A549 (cell line): ENCODE results near the gene MESP2. TPM values are rescaled to one million over a fixed set of nuclear protein-coding genes. Genes with fewer than 3 reads are reported as not detected.
A peak's percentile ranks its signal among the peaks of the same experiment; 100 is the strongest.

Source experiments
- ATAC-seq, 2 experiments: fragments of 200-7000 bp in 1 of 2; fragments of >200 bp in 1 of 2; cut with Nextera tagmentation in 1 of 2; cut with Tn5 transposase in 1 of 2; 3 replicates each; pipeline versions ENCODE4 v1.8.0 to v1.9.1; 2018 to 2020; ENCODE audit warnings: mild to moderate bottlenecking in 1 of 2, moderate library complexity in 1 of 2
- CTCF ChIA-PET: fragments of 300-600 bp; sonication (Branson Sonifier 250); formaldehyde crosslinking; extraction: SDS; loops from one replicate; lab custom pipeline; 2021; ENCODE audit warnings: antibody characterized with exemption, inconsistent platforms; lab: Yijun Ruan, JAX
- POLR2A ChIA-PET: fragments of 350-600 bp; formaldehyde crosslinking; extraction: SDS; loops from one replicate; lab custom pipeline; 2021; ENCODE audit warnings: antibody characterized with exemption, inconsistent platforms; lab: Yijun Ruan, JAX
- DNase-seq, 2 experiments: peaks; one replicate each; pipeline versions ENCODE4 v3.0.0 to v3.0.0-alpha.2; 2011 to 2016; ENCODE audit warnings: low read depth in 1 of 2, low spot score in 1 of 2
- FAIRE-seq: peaks from 2 replicates; lab custom pipeline; 2011; peaks lifted over from hg19 to GRCh38; lab: Jason Lieb, UNC
- H3K27ac ChIP-seq, 2 experiments: fragments of >200 bp; sonication (Bioruptor Twin); formaldehyde crosslinking; 3 replicates each; pipeline ENCODE4 v1.5.1; 2016 to 2017
- H3K4me1 ChIP-seq: fragments of >200 bp; sonication (Bioruptor Twin); formaldehyde crosslinking; 3 replicates; pipeline ENCODE4 v1.6.1; 2016
- H3K4me2 ChIP-seq: fragments of >200 bp; sonication (Bioruptor Twin); formaldehyde crosslinking; 3 replicates; pipeline ENCODE4 v1.6.1; 2016
- H3K4me3 ChIP-seq: fragments of >200 bp; sonication (Bioruptor Twin); formaldehyde crosslinking; 3 replicates; pipeline ENCODE4 v1.5.1; 2016
- H3K9me3 ChIP-seq: fragments of >200 bp; sonication (Bioruptor Twin); formaldehyde crosslinking; 3 replicates; pipeline ENCODE4 v1.6.1; 2016
- CBX8 ChIP-seq: fragments of 200-600 bp; sonication (generic); IDR thresholded peaks from 2 replicates; pipeline ENCODE4 v1.6.1; 2016
- CHD2 ChIP-seq: fragments of 150-350 bp; IDR thresholded peaks from 2 replicates; pipeline ENCODE4 v1.6.1; 2014; ENCODE audit warnings: low read length; ENCODE audit not compliant: partially characterized antibody
- EHMT2 ChIP-seq: fragments of 200-600 bp; sonication (generic); IDR thresholded peaks from 2 replicates; pipeline ENCODE4 v1.6.1; 2016; ENCODE audit warnings: antibody characterized with exemption, low read depth, mild to moderate bottlenecking, moderate library complexity
- EP300 ChIP-seq, 2 experiments: fragments of >200 bp; sonication (Bioruptor Twin); formaldehyde crosslinking; IDR thresholded peaks; 2 replicates in 1 of 2; 3 replicates in 1 of 2; pipeline ENCODE4 v1.6.1; 2016 to 2017
- FOSB ChIP-seq: fragments of 250-450 bp; sonication (Bioruptor Pico); IDR thresholded peaks from 2 replicates; pipeline ENCODE4 v1.5.0; 2020; ENCODE audit warnings: mild to moderate bottlenecking, moderate library complexity
- HEYL ChIP-seq: fragments of 250-450 bp; sonication (Bioruptor Pico); IDR thresholded peaks from 2 replicates; pipeline ENCODE4 v1.8.0; 2021; ENCODE audit warnings: mild to moderate bottlenecking, moderate library complexity
- HOXB5 ChIP-seq: fragments of 250-450 bp; sonication (Bioruptor Pico); IDR thresholded peaks from 2 replicates; pipeline ENCODE4 v1.5.0; 2020; ENCODE audit warnings: mild to moderate bottlenecking, moderate library complexity
- KDM1A ChIP-seq: fragments of 200-600 bp; sonication (generic); IDR thresholded peaks from 2 replicates; pipeline ENCODE4 v1.6.1; 2016; ENCODE audit warnings: low read depth, mild to moderate bottlenecking
- NR3C1 ChIP-seq: fragments of >200 bp; sonication (Bioruptor Twin); formaldehyde crosslinking; IDR thresholded peaks from 3 replicates; pipeline ENCODE4 v1.6.1; 2017
- RAD21 ChIP-seq, 2 experiments: fragments of >200 bp in 1 of 2; sonication (Bioruptor Twin) in 1 of 2; formaldehyde crosslinking in 1 of 2; IDR thresholded peaks in 1 of 2; conservative IDR thresholded peaks in 1 of 2; 2 replicates in 1 of 2; 3 replicates in 1 of 2; pipeline ENCODE4 v1.6.1; 2012 to 2018; ENCODE audit warnings: inconsistent platforms in 1 of 2
- RCOR1 ChIP-seq: fragments of 150-350 bp; IDR thresholded peaks from 2 replicates; pipeline ENCODE4 v1.6.1; 2014; ENCODE audit warnings: antibody characterized with exemption, low read length, low read depth
- SMC3 ChIP-seq: fragments of >200 bp; sonication (Bioruptor Twin); formaldehyde crosslinking; IDR thresholded peaks from 3 replicates; pipeline ENCODE4 v1.6.1; 2018; ENCODE audit warnings: inconsistent platforms
- TFCP2L1 ChIP-seq: fragments of 250-450 bp; sonication (Bioruptor Pico); IDR thresholded peaks from 2 replicates; pipeline ENCODE4 v1.5.0; 2021; ENCODE audit warnings: mild to moderate bottlenecking
- ZFP36 ChIP-seq: fragments of 450-650 bp; IDR thresholded peaks from 2 replicates; pipeline ENCODE4 v1.6.1; 2014; ENCODE audit warnings: borderline replicate concordance; ENCODE audit not compliant: partially characterized antibody
- WGBS: methylation state at CpG from one replicate; pipeline ENCODE4 v1.1.6; 2017; ENCODE audit errors: missing lambda C conversion rate; 5-methylcytosine and 5-hydroxymethylcytosine counted together
- polyA plus RNA-seq, 4 experiments: library from polyadenylated mRNA; depleted of rRNA in 3 of 4; stranded (reverse); fragments of >200 nt; fragmentation: RNase III in 1 of 4; extraction: RNeasy Plus Mini Kit Qiagen cat#74134 plus additional on column Dnase treatment in 1 of 4; gene quantifications; 2 replicates in 3 of 4; 3 replicates in 1 of 4; pipeline ENCODE4 v1.2.3, GENCODE V29; 2011 to 2017
- TF ChIP-seq, protein P1 (sequence below): fragments of 200-600 bp; sonication (generic); IDR thresholded peaks from 2 replicates; pipeline ENCODE4 v1.6.1; 2016; ENCODE audit warnings: antibody characterized with exemption, mild to moderate bottlenecking, moderate library complexity
- TF ChIP-seq, protein P2 (sequence below): fragments of >200 bp; sonication (Bioruptor Twin); formaldehyde crosslinking; IDR thresholded peaks from 3 replicates; pipeline ENCODE4 v1.5.1; 2016
- TF ChIP-seq, protein P3 (sequence below): fragments of 450-650 bp; IDR thresholded peaks from 2 replicates; pipeline ENCODE4 v1.6.1; 2014; ENCODE audit warnings: antibody characterized with exemption
- TF ChIP-seq, protein P4 (sequence below): IDR thresholded peaks from 2 replicates; pipeline ENCODE4 v1.6.1; 2012; ENCODE audit warnings: low read depth, borderline replicate concordance
- TF ChIP-seq, protein P5 (sequence below): fragments of 150-350 bp; IDR thresholded peaks from 2 replicates; pipeline ENCODE4 v1.6.1; 2014; ENCODE audit warnings: low read depth, mild to moderate bottlenecking, low read length
- TF ChIP-seq, protein P6 (sequence below): fragments of 250-450 bp; sonication (Bioruptor Pico); IDR thresholded peaks from 2 replicates; pipeline ENCODE4 v1.5.0; 2020; ENCODE audit warnings: low read depth, mild to moderate bottlenecking, moderate library complexity

The MESP2 gene
- polyA plus RNA-seq, 2 of the 4 experiments (the other 2 are of a cell fraction), result 0.22 to 0.57 TPM

DNA sequence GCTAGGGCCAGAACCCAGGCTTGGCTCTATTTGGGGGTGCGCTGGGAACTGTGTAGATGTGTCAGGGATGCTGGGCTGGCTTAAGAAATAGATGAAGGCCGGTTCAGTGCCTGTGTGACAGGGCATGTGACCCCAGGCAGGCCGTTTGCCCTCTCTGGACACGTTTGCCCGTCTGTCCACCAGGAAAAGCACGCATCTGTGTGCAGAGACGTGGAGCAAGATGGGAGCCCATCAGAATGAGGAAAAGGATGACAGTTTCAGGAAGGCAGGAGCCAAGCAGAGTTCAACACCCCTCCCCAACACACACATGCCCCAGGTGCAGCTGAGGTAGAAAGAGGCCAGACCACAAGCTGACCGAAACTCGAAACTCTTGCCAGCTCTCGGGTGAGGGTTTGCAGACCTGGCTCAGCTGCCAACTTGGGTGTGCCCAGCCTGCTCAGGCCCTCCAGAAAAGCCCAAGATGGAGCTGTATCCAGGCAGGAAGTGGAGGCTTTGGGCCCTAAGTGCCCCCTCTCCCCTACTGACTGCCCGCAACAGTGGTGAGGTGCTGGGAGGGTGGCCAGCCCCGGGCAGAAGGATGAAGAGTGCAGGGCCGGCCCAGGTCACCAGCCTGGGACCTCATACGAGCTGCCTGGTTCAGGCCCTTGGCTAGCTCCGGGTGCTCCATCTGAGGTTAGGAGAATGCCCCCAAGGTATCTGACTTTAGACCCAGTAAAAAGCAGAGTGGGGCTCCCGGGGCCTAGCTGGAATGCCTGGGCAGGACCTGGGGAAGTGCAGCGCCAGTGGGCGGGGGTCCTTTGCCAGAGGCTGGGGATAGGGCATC lies 14.9 kb upstream of the MESP2 start:
- WGBS, result 69% methylated on average over 17 of the region's 18 CpGs
- Histone ChIP-seq H3K27ac (peak overlapping the region in 1 of 2 experiments; percentile 49; a peak in 3 of 6 replicates), H3K4me3 (no peak overlapping the region), H3K4me1 (0 out of 3 replicates have a peak, but pooled peaks cover 3% of the 10 kb centered on the region), H3K4me2 (no peak overlapping the region), H3K9me3 (no peaks in the 10 kb centered on the region)
- FAIRE-seq (no peak), DNase-seq (no peak), ATAC-seq (peak; percentile 21 to 62; a peak in 4 of 6 replicates)
- TF ChIP-seq, protein P1, sequence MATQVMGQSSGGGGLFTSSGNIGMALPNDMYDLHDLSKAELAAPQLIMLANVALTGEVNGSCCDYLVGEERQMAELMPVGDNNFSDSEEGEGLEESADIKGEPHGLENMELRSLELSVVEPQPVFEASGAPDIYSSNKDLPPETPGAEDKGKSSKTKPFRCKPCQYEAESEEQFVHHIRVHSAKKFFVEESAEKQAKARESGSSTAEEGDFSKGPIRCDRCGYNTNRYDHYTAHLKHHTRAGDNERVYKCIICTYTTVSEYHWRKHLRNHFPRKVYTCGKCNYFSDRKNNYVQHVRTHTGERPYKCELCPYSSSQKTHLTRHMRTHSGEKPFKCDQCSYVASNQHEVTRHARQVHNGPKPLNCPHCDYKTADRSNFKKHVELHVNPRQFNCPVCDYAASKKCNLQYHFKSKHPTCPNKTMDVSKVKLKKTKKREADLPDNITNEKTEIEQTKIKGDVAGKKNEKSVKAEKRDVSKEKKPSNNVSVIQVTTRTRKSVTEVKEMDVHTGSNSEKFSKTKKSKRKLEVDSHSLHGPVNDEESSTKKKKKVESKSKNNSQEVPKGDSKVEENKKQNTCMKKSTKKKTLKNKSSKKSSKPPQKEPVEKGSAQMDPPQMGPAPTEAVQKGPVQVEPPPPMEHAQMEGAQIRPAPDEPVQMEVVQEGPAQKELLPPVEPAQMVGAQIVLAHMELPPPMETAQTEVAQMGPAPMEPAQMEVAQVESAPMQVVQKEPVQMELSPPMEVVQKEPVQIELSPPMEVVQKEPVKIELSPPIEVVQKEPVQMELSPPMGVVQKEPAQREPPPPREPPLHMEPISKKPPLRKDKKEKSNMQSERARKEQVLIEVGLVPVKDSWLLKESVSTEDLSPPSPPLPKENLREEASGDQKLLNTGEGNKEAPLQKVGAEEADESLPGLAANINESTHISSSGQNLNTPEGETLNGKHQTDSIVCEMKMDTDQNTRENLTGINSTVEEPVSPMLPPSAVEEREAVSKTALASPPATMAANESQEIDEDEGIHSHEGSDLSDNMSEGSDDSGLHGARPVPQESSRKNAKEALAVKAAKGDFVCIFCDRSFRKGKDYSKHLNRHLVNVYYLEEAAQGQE, result peak; percentile 2; the same call in 1 of the 2 replicates
- TF ChIP-seq, protein P2, sequence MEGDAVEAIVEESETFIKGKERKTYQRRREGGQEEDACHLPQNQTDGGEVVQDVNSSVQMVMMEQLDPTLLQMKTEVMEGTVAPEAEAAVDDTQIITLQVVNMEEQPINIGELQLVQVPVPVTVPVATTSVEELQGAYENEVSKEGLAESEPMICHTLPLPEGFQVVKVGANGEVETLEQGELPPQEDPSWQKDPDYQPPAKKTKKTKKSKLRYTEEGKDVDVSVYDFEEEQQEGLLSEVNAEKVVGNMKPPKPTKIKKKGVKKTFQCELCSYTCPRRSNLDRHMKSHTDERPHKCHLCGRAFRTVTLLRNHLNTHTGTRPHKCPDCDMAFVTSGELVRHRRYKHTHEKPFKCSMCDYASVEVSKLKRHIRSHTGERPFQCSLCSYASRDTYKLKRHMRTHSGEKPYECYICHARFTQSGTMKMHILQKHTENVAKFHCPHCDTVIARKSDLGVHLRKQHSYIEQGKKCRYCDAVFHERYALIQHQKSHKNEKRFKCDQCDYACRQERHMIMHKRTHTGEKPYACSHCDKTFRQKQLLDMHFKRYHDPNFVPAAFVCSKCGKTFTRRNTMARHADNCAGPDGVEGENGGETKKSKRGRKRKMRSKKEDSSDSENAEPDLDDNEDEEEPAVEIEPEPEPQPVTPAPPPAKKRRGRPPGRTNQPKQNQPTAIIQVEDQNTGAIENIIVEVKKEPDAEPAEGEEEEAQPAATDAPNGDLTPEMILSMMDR, result peak; percentile 9; the same call in 1 of the 3 replicates
- TF ChIP-seq TFCP2L1 (CRISPR knock-in tag) (no peak), SMC3 (no peak)
- TF ChIP-seq, protein P3, sequence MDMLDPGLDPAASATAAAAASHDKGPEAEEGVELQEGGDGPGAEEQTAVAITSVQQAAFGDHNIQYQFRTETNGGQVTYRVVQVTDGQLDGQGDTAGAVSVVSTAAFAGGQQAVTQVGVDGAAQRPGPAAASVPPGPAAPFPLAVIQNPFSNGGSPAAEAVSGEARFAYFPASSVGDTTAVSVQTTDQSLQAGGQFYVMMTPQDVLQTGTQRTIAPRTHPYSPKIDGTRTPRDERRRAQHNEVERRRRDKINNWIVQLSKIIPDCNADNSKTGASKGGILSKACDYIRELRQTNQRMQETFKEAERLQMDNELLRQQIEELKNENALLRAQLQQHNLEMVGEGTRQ, result no peak
- CTCF ChIA-PET, result interaction anchor here (0.6 to 17.7 kb wide), 72 partner anchors 11 to 648 kb away, joined by 3 to 491 read pairs (median 6); partner anchors contain the start of genes ANPEP, AP3S2, ARPIN and MESP1
- POLR2A ChIA-PET, result interaction anchor here (0.8 to 1.7 kb wide), 5 partner anchors 11 to 127 kb away, joined by 3 to 9 read pairs (median 5); partner anchors contain the start of gene MESP1

DNA sequence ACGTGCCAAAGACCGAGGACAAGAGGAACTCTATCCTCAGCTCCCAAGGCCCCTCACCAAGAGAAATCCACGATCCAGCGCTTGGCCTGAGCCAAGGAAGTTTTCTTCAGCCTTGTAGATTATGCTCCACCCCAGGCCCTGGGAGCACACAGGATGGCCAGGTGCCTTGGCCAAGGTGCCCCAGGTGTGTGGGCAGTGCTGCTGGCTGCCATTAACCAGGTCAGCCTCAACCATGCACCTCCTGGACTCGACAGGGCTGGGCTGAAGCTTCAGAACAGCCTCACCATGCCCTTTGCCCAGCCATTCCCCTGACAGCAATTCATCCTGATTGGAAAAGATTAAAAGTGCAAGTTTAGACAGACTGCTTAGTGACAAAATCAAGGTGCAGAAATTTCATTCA lies 14.2 kb upstream of the MESP2 start:
- Histone ChIP-seq H3K27ac (peak overlapping the region in 1 of 2 experiments; percentile 49; a peak in 1 of 6 replicates), H3K9me3 (no peaks in the 10 kb centered on the region), H3K4me2 (no peak overlapping the region), H3K4me1 (0 out of 3 replicates have a peak, but pooled peaks cover 3% of the 10 kb centered on the region), H3K4me3 (no peak overlapping the region)
- ATAC-seq (no peak), FAIRE-seq (no peak), DNase-seq (no peak)
- WGBS, result 75% methylated on average over 5 of the region's 5 CpGs
- ChIA-PET CTCF (interaction anchor here (0.7 to 17.7 kb wide), 31 partner anchors 11 to 324 kb away, joined by 3 to 491 read pairs (median 17); partner anchors contain the start of genes AP3S2, ARPIN, MESP1 and MESP2), POLR2A (interaction anchor here (1.7 kb wide), 1 partner anchor 12 kb away, joined by 9 read pairs; the partner anchor contains the start of gene MESP1)
- TF ChIP-seq RAD21 (conservative IDR thresholded peaks at IDR 0.05 in 1 of 2, IDR thresholded peaks at IDR 0.05 in 1 of 2), result no peak
- TF ChIP-seq NR3C1, result no peak

DNA sequence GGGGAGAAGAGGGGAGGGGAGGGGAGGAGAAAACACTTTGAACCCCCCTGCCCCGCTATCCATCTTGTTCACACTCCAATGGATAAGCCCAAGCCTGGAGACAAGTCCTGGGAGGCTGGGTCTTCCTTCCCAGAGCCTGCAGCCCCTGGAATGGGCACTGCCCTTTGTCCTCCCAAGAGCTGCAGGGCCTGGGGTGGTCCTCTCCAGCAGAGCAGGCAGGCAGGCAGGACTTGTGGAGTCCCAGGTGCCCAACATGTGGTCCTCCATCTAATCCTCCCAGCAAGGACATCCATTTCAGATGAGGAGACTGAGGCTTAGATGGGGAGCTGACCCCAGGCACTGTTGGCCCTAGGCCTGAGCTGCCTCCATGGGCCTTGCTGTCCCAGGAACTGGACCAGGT lies 10.4 kb upstream of the MESP2 start:
- no peak for DNase-seq
- CTCF ChIA-PET, result interaction anchor here (0.6 to 17.7 kb wide), 6 partner anchors 12 to 321 kb away, joined by 3 to 491 read pairs (median 8); no protein-coding TSS in a partner anchor
- Histone ChIP-seq H3K4me1 (0 out of 3 replicates have a peak, but pooled peaks cover 10% of the 10 kb centered on the region), H3K9me3 (no peaks in the 10 kb centered on the region), H3K27ac (peak overlapping the region in 1 of 2 experiments; percentile 42; a peak in 1 of 6 replicates), H3K4me3 (no peak overlapping the region), H3K4me2 (no peak overlapping the region)
- ATAC-seq, result peak in 1 of 2 experiments; percentile 10; a peak in 2 of 6 replicates
- POLR2A ChIA-PET, result no interaction called here
- WGBS, result 100% methylated on average over 1 of the region's 1 CpG
- no peak for FAIRE-seq
- TF ChIP-seq, protein P4, sequence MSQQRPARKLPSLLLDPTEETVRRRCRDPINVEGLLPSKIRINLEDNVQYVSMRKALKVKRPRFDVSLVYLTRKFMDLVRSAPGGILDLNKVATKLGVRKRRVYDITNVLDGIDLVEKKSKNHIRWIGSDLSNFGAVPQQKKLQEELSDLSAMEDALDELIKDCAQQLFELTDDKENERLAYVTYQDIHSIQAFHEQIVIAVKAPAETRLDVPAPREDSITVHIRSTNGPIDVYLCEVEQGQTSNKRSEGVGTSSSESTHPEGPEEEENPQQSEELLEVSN, result no peak
- TF ChIP-seq ZFP36, result no peak
- TF ChIP-seq EP300 (IDR thresholded peaks at IDR 0.05), result no peak
- no peak for TF ChIP-seq HOXB5 (CRISPR knock-in tag)
- no peak for TF ChIP-seq CBX8
- TF ChIP-seq EHMT2, result no peak
- no peak for TF ChIP-seq RAD21 (conservative IDR thresholded peaks at IDR 0.05 in 1 of 2, IDR thresholded peaks at IDR 0.05 in 1 of 2)
- TF ChIP-seq RCOR1, result no peak
- no peak for TF ChIP-seq FOSB (CRISPR knock-in tag)
- TF ChIP-seq, protein P5, sequence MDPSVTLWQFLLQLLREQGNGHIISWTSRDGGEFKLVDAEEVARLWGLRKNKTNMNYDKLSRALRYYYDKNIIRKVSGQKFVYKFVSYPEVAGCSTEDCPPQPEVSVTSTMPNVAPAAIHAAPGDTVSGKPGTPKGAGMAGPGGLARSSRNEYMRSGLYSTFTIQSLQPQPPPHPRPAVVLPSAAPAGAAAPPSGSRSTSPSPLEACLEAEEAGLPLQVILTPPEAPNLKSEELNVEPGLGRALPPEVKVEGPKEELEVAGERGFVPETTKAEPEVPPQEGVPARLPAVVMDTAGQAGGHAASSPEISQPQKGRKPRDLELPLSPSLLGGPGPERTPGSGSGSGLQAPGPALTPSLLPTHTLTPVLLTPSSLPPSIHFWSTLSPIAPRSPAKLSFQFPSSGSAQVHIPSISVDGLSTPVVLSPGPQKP, result no peak
- TF ChIP-seq HEYL (CRISPR knock-in tag), result no peak
- TF ChIP-seq, protein P6, sequence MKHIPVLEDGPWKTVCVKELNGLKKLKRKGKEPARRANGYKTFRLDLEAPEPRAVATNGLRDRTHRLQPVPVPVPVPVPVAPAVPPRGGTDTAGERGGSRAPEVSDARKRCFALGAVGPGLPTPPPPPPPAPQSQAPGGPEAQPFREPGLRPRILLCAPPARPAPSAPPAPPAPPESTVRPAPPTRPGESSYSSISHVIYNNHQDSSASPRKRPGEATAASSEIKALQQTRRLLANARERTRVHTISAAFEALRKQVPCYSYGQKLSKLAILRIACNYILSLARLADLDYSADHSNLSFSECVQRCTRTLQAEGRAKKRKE (CRISPR knock-in tag), result no peak
- no peak for TF ChIP-seq CHD2
- TF ChIP-seq KDM1A, result no peak
